Kasumi-1 (cell line): Measurements from ENCODE around the gene AUTS2.

Experiments used
- DNase-seq, 2 experiments: peaks; one replicate each; lab custom pipeline; 2025; lab: John Stamatoyannopoulos, UW

The AUTS2 gene

GRCh38 chr7:69624435-69625230, 26.4 kb downstream of the AUTS2 start:
- DNase-seq, result no peak

GRCh38 chr7:69625238-69625637, 27.0 kb downstream of the AUTS2 start:
- DNase-seq, result no peak

- DNase-seq, result no peak
Measured at GRCh38 chr7:69625798-69626197, 27.5 kb downstream of the AUTS2 start.

- DNase-seq, result no peak
Measured at GRCh38 chr7:69630292-69630691, 32.0 kb downstream of the AUTS2 start.

- no peak for DNase-seq
Measured at GRCh38 chr7:69631131-69631530, 32.9 kb downstream of the AUTS2 start.

GRCh38 chr7:69632280-69632679, 34.0 kb downstream of the AUTS2 start:
- no peak for DNase-seq

GRCh38 chr7:69633122-69633831, 35.0 kb downstream of the AUTS2 start:
- no peak for DNase-seq

- DNase-seq, result no peak
Measured at GRCh38 chr7:69635555-69636185, 37.4 kb downstream of the AUTS2 start.

GRCh38 chr7:69638674-69639073, 40.4 kb downstream of the AUTS2 start:
- DNase-seq, result no peak

- DNase-seq, result no peak
Measured at GRCh38 chr7:69640216-69640615, 41.9 kb downstream of the AUTS2 start.

- DNase-seq, result no peak
Measured at GRCh38 chr7:69640925-69641594, 42.8 kb downstream of the AUTS2 start.

GRCh38 chr7:69643265-69643664, 45.0 kb downstream of the AUTS2 start:
- DNase-seq, result no peak

- DNase-seq, result no peak
Measured at GRCh38 chr7:69643708-69644445, 45.6 kb downstream of the AUTS2 start.

GRCh38 chr7:69645683-69646082, 47.4 kb downstream of the AUTS2 start:
- no peak for DNase-seq

- no peak for DNase-seq
Measured at GRCh38 chr7:69651101-69651590, 52.9 kb downstream of the AUTS2 start.

- no peak for DNase-seq
Measured at GRCh38 chr7:69652947-69653701, 54.8 kb downstream of the AUTS2 start.

GRCh38 chr7:69653806-69654205, 55.5 kb downstream of the AUTS2 start:
- no peak for DNase-seq

- DNase-seq, result no peak
Measured at GRCh38 chr7:69654381-69654780, 56.1 kb downstream of the AUTS2 start.

- DNase-seq, result no peak
Measured at GRCh38 chr7:69654849-69655707, 56.8 kb downstream of the AUTS2 start.

- no peak for DNase-seq
Measured at GRCh38 chr7:69656077-69656476, 57.8 kb downstream of the AUTS2 start.
